Small intestine (tissue), 7 donors: ENCODE measurements around the gene TGM3. TPM values are rescaled to one million over a fixed set of nuclear protein-coding genes. Genes with fewer than 3 reads are reported as not detected.

Experiments
- DNase-seq, 2 donors: peaks; one replicate each; pipeline versions ENCODE4 v3.0.0 to v3.0.0-alpha.2; 2013
- FAIRE-seq: peaks from 2 replicates; lab custom pipeline; 2012; peaks lifted over from hg19 to GRCh38; lab: Jason Lieb, UNC
- H3K27ac ChIP-seq, 3 donors: one replicate each; pipeline ENCODE4 v1.5.1; 2013; ENCODE audit warnings: low read length in 2 of 3, mild to moderate bottlenecking in 2 of 3, control low read depth in 1 of 3, inconsistent platforms in 1 of 3, low read depth in 1 of 3, moderate library complexity in 1 of 3
- H3K27me3 ChIP-seq, 3 donors: one replicate each; pipeline ENCODE4 v1.6.1; 2013; ENCODE audit warnings: low read length in 3 of 3, inconsistent platforms in 1 of 3; ENCODE audit not compliant: control insufficient read depth in 3 of 3, insufficient read depth in 3 of 3
- H3K36me3 ChIP-seq, 3 donors: one replicate each; pipeline ENCODE4 v1.6.1; 2013; ENCODE audit warnings: low read length in 3 of 3, inconsistent platforms in 1 of 3, low read depth in 1 of 3, mild to moderate bottlenecking in 1 of 3, moderate library complexity in 1 of 3; ENCODE audit not compliant: control insufficient read depth in 3 of 3, insufficient read depth in 2 of 3
- H3K4me1 ChIP-seq, 3 donors: one replicate each; pipeline ENCODE4 v1.6.1; 2013; ENCODE audit warnings: low read length in 2 of 3, inconsistent platforms in 1 of 3, low read depth in 1 of 3, mild to moderate bottlenecking in 1 of 3, moderate library complexity in 1 of 3; ENCODE audit not compliant: control insufficient read depth in 3 of 3, insufficient read depth in 2 of 3
- H3K4me3 ChIP-seq, 3 donors: one replicate each; pipeline ENCODE4 v1.5.1; 2013; ENCODE audit warnings: low read length in 3 of 3, control low read depth in 1 of 3, inconsistent platforms in 1 of 3, low read depth in 1 of 3, mild to moderate bottlenecking in 1 of 3, moderate library complexity in 1 of 3
- H3K9me3 ChIP-seq, 2 donors: one replicate each; pipeline ENCODE4 v1.6.1; 2013; ENCODE audit warnings: low read depth in 1 of 2, low read length in 1 of 2; ENCODE audit not compliant: control insufficient read depth in 2 of 2, insufficient read depth in 1 of 2
- WGBS, 3 donors: extraction: QIAGEN DNeasy Blood & Tissue Kit; methylation state at CpG; one replicate each; pipeline ENCODE4 v1.1.7; 2013; 5-methylcytosine and 5-hydroxymethylcytosine counted together
- polyA plus RNA-seq, 4 donors: library from polyadenylated mRNA; stranded (reverse) in 3 of 4; unstranded in 1 of 4; fragments of 200-250 nt in 3 of 4; fragments of 120-200 nt in 1 of 4; gene quantifications; one replicate each; pipeline versions ENCODE4 v1.2.1 to v1.2.3, GENCODE V29; 2013
- donor health status: healthy with polysubstance abuse.
- donor health status: control.
- donor health status: control.
- donor health status: Bipolar disorder and iron deficiency.
- donor health status: healthy.

Gene TGM3
- polyA plus RNA-seq, 4 donors: 0.35 to 1.6 (median 0.87) TPM

GRCh38 chr20:2279253-2279779 lies 16.5 kb upstream of the TGM3 start:
- no peaks in the 10 kb centered on the region for H3K36me3 ChIP-seq
- no peaks in the 10 kb centered on the region for H3K9me3 ChIP-seq
- H3K4me1 ChIP-seq: no peaks in the 10 kb centered on the region
- H3K27ac ChIP-seq: no peak overlapping the region
- WGBS, 3 donors: 62 to 77% (median 76%) methylated on average over 5 of the region's 5 CpGs
- no peak for DNase-seq
- H3K27me3 ChIP-seq: no peaks in the 10 kb centered on the region
- no peak overlapping the region for H3K4me3 ChIP-seq
- FAIRE-seq: no peak

- Histone ChIP-seq H3K9me3 (no peaks in the 10 kb centered on the region), H3K27me3 (no peaks in the 10 kb centered on the region), H3K36me3 (no peaks in the 10 kb centered on the region), H3K27ac (no peak overlapping the region), H3K4me3 (no peak overlapping the region), H3K4me1 (peaks cover 0 to under 1% (median 0%) of the 10 kb centered on the region in 3 donors)
- 71 to 84% (median 81%) methylated on average over 6 of the region's 6 CpGs for WGBS, 3 donors
- DNase-seq (no peak), FAIRE-seq (no peak)
Measured at GRCh38 chr20:2280082-2280481, 15.7 kb upstream of the TGM3 start.

- Histone ChIP-seq H3K27ac (no peak overlapping the region), H3K36me3 (no peaks in the 10 kb centered on the region), H3K27me3 (no peaks in the 10 kb centered on the region), H3K4me1 (peaks cover 0 to 2% (median 0%) of the 10 kb centered on the region in 3 donors), H3K9me3 (no peaks in the 10 kb centered on the region), H3K4me3 (no peak overlapping the region)
- WGBS, 3 donors: 40 to 72% (median 66%) methylated on average over 3 of the region's 3 CpGs
- FAIRE-seq: no peak
- peak in 1 of 2 donors; percentile 43 for DNase-seq
Measured at GRCh38 chr20:2281563-2281962, 14.2 kb upstream of the TGM3 start.

GRCh38 chr20:2282181-2282580 lies 13.6 kb upstream of the TGM3 start:
- no peak for FAIRE-seq
- no peak overlapping the region for H3K4me3 ChIP-seq
- no peak overlapping the region for H3K27ac ChIP-seq
- no peak for DNase-seq
- H3K4me1 ChIP-seq: peaks cover 0 to 2% (median 0%) of the 10 kb centered on the region in 3 donors
- no peaks in the 10 kb centered on the region for H3K27me3 ChIP-seq
- 81 to 87% (median 87%) methylated on average over 4 to 5 of the region's 5 CpGs for WGBS, 3 donors
- H3K9me3 ChIP-seq: no peaks in the 10 kb centered on the region
- no peaks in the 10 kb centered on the region for H3K36me3 ChIP-seq

GRCh38 chr20:2283706-2284423 lies 11.9 kb upstream of the TGM3 start:
- DNase-seq (no peak), FAIRE-seq (no peak)
- Histone ChIP-seq H3K4me1 (peaks cover 0 to 2% (median 0%) of the 10 kb centered on the region in 3 donors), H3K27ac (no peak overlapping the region), H3K4me3 (no peak overlapping the region), H3K36me3 (no peaks in the 10 kb centered on the region), H3K9me3 (no peaks in the 10 kb centered on the region), H3K27me3 (no peaks in the 10 kb centered on the region)
- WGBS, 3 donors: 80 to 87% (median 84%) methylated on average over 4 of the region's 4 CpGs

- no peak overlapping the region for H3K27ac ChIP-seq
- 39 to 52% (median 46%) methylated on average over 2 of the region's 2 CpGs for WGBS, 3 donors
- no peak for FAIRE-seq
Measured at GRCh38 chr20:2285193-2285592, 10.6 kb upstream of the TGM3 start.

GRCh38 chr20:2285613-2286012 lies 10.2 kb upstream of the TGM3 start:
- Histone ChIP-seq H3K27ac (no peak overlapping the region), H3K36me3 (no peaks in the 10 kb centered on the region), H3K4me1 (peaks cover 0 to 2% (median 0%) of the 10 kb centered on the region in 3 donors), H3K4me3 (no peak overlapping the region), H3K27me3 (peaks cover 0 to 1% (median 0%) of the 10 kb centered on the region in 3 donors), H3K9me3 (no peaks in the 10 kb centered on the region)
- WGBS, 3 donors: 84 to 95% (median 86%) methylated on average over 4 of the region's 4 CpGs
- no peak for FAIRE-seq
- DNase-seq: no peak

More at GRCh38 chr20:2285193-2285592, 10.6 kb upstream of the TGM3 start:
- no peaks in the 10 kb centered on the region for H3K27me3 ChIP-seq
- no peaks in the 10 kb centered on the region for H3K36me3 ChIP-seq
- no peak overlapping the region for H3K4me3 ChIP-seq
- DNase-seq: no peak
- peaks cover 0 to 2% (median 0%) of the 10 kb centered on the region in 3 donors for H3K4me1 ChIP-seq
- H3K9me3 ChIP-seq: no peaks in the 10 kb centered on the region

- H3K36me3 ChIP-seq: no peaks in the 10 kb centered on the region
- DNase-seq (no peak), FAIRE-seq (no peak)
- 90 to 95% (median 94%) methylated on average over 3 of the region's 3 CpGs for WGBS, 3 donors
- no peaks in the 10 kb centered on the region for H3K9me3 ChIP-seq
- peaks cover 0 to 2% (median 0%) of the 10 kb centered on the region in 3 donors for H3K27me3 ChIP-seq
- H3K4me3 ChIP-seq: no peak overlapping the region
- no peak overlapping the region for H3K27ac ChIP-seq
- H3K4me1 ChIP-seq: peaks cover 0 to 2% (median 0%) of the 10 kb centered on the region in 3 donors
Measured at GRCh38 chr20:2287504-2287903, 8.3 kb upstream of the TGM3 start.
